ENCODE data around the gene ATP1A1. TPM values are rescaled to one million over a fixed set of nuclear protein-coding genes. Genes with fewer than 3 reads are reported as not detected.

ATP1A1 gene
- total and polyA plus RNA-seq, 2 experiments from 2014 or later, result 117 to 202 TPM

- H3K27me3 Mint-ChIP-seq (ENCODE audit: insufficient read depth, low read depth, poor library complexity), result peaks cover 7% of the 10 kb centered on the region
- no peaks in the 10 kb centered on the region for H3K27me3 ChIP-seq (ENCODE audit: insufficient read depth)
- DNase-seq (ENCODE audit: low spot score) (no peak), ATAC-seq (no peak)
- no peaks in the 10 kb centered on the region for H3K4me1 ChIP-seq (ENCODE audit: insufficient read depth)
- H3F3A ChIP-seq (replicated peaks; ENCODE audit: low read depth), result no peaks in the 10 kb centered on the region
- no peak overlapping the region for H3K27ac ChIP-seq (ENCODE audit: low read depth)
- H3K4me2 ChIP-seq, result no peak overlapping the region
- H3K36me3 ChIP-seq (ENCODE audit: insufficient read depth), result peaks cover 29% of the 10 kb centered on the region
- H3K36me3 Mint-ChIP-seq (ENCODE audit: low read depth), result peaks cover 53% of the 10 kb centered on the region
- 0 out of 2 replicates have a peak, but pooled peaks cover 8% of the 10 kb centered on the region for H4K20me1 ChIP-seq (replicated peaks; ENCODE audit: insufficient read depth)
- H3K79me2 ChIP-seq (replicated peaks; ENCODE audit: insufficient read depth), result no peaks in the 10 kb centered on the region
- no peak overlapping the region for H2AFZ ChIP-seq
- no peaks in the 10 kb centered on the region for H3K4me1 Mint-ChIP-seq
- no peak overlapping the region for H3K27ac Mint-ChIP-seq
- no peaks in the 10 kb centered on the region for H3K9me3 Mint-ChIP-seq
- no peak for TF ChIP-seq STAT1 (IDR thresholded peaks at IDR 0.05; ENCODE audit: unreplicated experiment)
- TF ChIP-seq ZNF462 (CRISPR knock-in tag; IDR thresholded peaks at IDR 0.05), result no peak
- TF ChIP-seq CTCF (conservative IDR thresholded peaks at IDR 0.05; ENCODE audit: low read depth in 2 of 2), result no peak
- TF ChIP-seq JUNB (IDR thresholded peaks at IDR 0.05; ENCODE audit: unreplicated experiment), result no peak
- H3K4me3 Mint-ChIP-seq, result no peak overlapping the region
- no peaks in the 10 kb centered on the region for H3K9me2 ChIP-seq (ENCODE audit: insufficient read depth)
- H3K4me3 ChIP-seq, result no peak overlapping the region
Measured at GRCh38 chr1:116407033-116407432, 34.0 kb downstream of the ATP1A1 start.

GRCh38 chr1:116408193-116408592 is 35.1 kb downstream of the ATP1A1 start:
- no peaks in the 10 kb centered on the region for H3K9me3 Mint-ChIP-seq
- no peak overlapping the region for H3K4me3 Mint-ChIP-seq
- H3K36me3 Mint-ChIP-seq (ENCODE audit: low read depth), result peaks cover 42% of the 10 kb centered on the region
- H3K27ac Mint-ChIP-seq, result no peak overlapping the region
- ATAC-seq (no peak), DNase-seq (ENCODE audit: low spot score) (no peak)
- H3K27me3 Mint-ChIP-seq (ENCODE audit: insufficient read depth, low read depth, poor library complexity), result peaks cover 7% of the 10 kb centered on the region
- no peaks in the 10 kb centered on the region for H3F3A ChIP-seq (replicated peaks; ENCODE audit: low read depth)
- no peak overlapping the region for H3K27ac ChIP-seq (ENCODE audit: low read depth)
- H2AFZ ChIP-seq, result no peak overlapping the region
- H3K9me2 ChIP-seq (ENCODE audit: insufficient read depth), result no peaks in the 10 kb centered on the region
- H4K20me1 ChIP-seq (replicated peaks; ENCODE audit: insufficient read depth), result 0 out of 2 replicates have a peak, but pooled peaks cover 8% of the 10 kb centered on the region
- peaks cover 19% of the 10 kb centered on the region for H3K36me3 ChIP-seq (ENCODE audit: insufficient read depth)
- H3K27me3 ChIP-seq (ENCODE audit: insufficient read depth), result no peaks in the 10 kb centered on the region
- no peaks in the 10 kb centered on the region for H3K79me2 ChIP-seq (replicated peaks; ENCODE audit: insufficient read depth)
- no peak overlapping the region for H3K4me2 ChIP-seq
- H3K4me1 ChIP-seq (ENCODE audit: insufficient read depth), result no peaks in the 10 kb centered on the region
- H3K4me3 ChIP-seq, result no peak overlapping the region
- H3K4me1 Mint-ChIP-seq, result no peaks in the 10 kb centered on the region
- no peak for TF ChIP-seq ZNF331 (CRISPR knock-in tag; IDR thresholded peaks at IDR 0.05; ENCODE audit: low read depth)
- TF ChIP-seq CREB1 (CRISPR knock-in tag; IDR thresholded peaks at IDR 0.05; ENCODE audit: low read depth), result no peak
- TF ChIP-seq JUNB (IDR thresholded peaks at IDR 0.05; ENCODE audit: unreplicated experiment), result no peak
- no peak for TF ChIP-seq ZNF114 (CRISPR knock-in tag; IDR thresholded peaks at IDR 0.05)
- TF ChIP-seq NANOG (IDR thresholded peaks at IDR 0.05; ENCODE audit: borderline replicate concordance), result no peak
- TF ChIP-seq POLR2AphosphoS5 (IDR thresholded peaks at IDR 0.05; ENCODE audit: low read depth), result no peak
- TF ChIP-seq EZH2phosphoT487 (IDR thresholded peaks at IDR 0.05; ENCODE audit: unreplicated experiment), result no peak
- no peak for TF ChIP-seq EZH2 (IDR thresholded peaks at IDR 0.05; ENCODE audit: low read depth, unreplicated experiment)
- no peak for TF ChIP-seq ETS1 (IDR thresholded peaks at IDR 0.05)
